Activated CD8-positive, alpha-beta memory T cell treated with anti-CD3 and anti-CD28 coated beads for 4 hours (primary cell): ENCODE data around the gene FNIP2.

Experiments
- DNase-seq, 2 donors: peaks; one replicate each; pipeline ENCODE4 v3.0.0-alpha.2; 2020; ENCODE audit warnings: low read depth in 2 of 2

Gene FNIP2

DNA sequence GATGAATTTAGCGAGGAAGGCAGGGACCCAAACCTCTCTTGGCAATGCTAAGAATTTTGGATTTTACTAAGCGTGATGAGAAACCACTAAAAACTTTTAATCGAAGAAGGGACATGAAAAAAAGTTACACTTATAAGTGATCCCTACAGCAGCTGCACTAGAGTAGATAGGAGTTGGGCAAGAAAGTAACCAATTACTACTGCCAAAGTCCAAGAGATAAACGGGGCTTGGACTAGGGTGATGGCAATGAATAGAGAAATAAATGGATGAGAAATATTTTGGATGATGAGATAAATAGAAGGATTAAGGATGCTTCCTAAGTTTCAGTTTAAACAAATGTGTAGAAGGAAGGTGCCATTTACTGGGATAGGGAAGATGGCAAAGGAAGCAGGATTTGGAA is 6.3 kb upstream of the FNIP2 start:
- no peak for DNase-seq

DNA sequence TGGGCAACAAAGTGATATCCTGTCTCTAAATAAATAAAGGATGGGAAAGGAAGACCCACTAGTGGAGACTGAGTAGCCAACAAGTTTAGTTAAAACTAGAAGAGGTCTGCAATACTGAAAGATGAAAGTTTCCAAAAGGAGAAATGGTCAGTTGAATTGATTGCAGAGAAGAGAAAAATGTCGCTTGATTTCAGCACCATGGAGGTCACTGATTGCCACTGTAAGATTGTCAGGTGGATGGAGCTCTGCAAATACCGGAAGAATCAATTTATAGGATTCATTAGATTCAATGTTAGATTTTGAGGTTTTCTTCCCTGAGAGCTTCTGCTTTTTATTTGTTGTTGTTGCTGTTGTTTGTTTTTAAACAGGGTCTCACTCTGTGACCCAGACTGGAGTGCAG is 5.4 kb upstream of the FNIP2 start:
- DNase-seq = no peak

DNA sequence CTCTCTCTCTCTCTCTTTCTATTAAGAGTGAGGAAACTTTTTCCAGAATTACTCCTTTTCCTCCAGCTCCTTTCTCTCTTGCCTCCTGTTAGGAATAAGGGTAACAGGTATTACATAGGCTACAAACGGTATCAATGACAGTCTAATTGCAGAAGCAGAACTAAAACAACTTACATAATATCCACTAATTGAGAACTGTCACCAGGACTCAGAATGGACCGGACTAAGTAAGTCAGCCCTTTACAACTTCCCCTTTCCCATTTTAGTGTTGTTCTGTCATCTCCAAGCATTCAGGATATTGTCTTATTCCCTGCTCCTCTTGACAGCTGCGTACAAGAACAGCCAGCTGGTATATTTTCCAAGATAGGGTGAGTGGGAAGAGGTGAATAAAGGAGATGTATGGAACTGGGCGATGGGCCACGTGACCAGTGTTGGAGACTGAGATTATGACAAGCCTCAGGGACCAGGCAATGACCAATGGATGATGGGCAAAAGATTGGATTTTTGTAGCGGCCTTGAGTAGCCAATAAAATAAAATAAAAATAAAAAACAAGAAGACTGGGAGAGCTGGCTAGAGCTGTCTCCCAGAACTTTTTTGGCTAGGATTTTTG is 2.3 kb upstream of the FNIP2 start:
- no peak for DNase-seq

DNA sequence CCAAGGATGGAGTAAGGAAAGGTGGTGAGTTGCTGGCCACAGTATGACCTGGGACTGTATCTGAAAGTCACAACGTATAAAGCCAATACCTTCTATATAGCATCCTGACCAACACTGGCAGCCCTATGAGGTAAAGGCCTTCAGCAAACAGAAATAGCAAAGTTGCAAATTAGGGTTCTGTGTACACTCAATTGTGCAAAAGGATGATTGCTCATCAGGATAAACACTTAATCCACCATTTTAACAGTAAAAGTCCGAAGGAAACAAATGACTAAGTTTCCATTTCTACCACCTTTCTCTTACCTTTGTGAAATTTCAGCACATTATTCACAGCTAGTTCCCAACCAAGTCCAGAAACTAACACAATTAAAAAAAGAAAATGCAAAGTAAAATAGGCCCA is 1.4 kb upstream of the FNIP2 start:
- no peak for DNase-seq

DNA sequence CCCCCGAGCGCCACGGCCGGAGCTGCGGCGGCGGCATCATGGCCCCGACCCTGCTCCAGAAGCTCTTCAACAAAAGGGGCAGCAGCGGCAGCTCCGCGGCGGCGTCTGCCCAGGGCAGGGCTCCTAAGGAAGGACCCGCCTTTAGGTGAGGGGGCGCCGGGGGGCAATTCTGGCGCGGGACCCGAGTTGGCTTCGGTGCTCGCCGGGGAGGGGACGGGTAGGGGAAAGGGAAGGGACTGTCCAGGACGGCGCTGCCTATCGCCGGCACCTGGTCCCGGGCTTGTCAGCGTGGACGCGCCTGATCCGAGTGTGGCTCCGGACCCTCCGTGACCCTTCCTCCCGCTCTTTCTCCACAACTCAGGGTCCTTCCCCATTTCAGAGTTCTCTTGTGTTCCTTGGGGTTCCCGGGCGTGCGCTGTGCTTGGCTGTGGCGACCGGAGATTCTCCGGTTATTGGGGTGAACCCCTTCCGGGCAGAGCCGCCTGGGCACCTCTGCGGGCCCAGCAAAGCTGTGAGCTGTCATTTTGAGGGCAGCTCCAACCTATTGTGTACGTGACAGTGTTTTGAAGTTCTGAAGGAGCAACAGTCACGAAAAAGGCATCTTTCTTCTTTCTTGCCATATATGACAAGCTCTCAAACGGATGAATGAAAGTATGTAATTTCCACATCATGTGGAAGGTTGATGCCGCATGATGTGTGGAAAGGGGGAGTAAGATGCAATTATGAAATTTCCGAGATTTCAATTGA is 522 bp downstream of the FNIP2 start:
- DNase-seq = peak; percentile 2 to 6

DNA sequence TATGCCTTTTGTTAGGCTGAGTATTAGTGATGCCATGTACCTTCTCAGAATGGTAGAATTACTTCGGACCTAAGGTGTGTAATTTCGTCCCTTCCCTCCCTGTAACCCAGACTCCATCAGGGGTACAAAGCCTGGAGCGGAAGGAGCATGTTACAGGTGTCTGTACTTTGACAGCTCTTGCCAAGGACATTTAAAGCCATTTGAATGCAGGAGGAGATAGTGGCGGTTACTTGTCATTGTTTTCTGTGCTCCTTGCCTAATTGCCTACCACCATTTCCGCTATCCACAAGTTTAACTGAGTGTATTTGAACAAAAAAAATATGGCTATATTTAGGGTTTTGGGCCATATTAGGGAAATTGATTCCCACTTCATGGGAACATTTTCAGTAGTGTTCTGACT is 1.8 kb downstream of the FNIP2 start:
- no peak for DNase-seq

DNA sequence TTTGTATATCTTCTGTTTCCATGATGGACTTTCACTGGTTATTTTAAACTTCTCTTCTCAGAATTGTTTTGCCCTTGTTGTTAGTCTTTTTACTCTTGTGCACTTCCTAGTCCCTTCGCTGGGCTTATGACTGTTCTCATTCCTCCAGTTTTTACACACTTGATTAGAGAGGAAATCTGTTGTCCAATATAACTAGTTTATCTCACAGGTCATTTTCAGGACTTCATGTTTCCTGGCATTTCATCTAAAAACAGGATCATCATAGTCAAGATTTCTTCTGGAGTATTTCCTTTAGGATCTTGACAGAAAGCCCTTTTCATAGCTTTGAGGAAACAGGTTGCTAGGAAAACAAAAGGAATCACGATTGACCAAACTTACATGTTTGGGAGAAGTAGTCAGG is 3.0 kb downstream of the FNIP2 start:
- no peak for DNase-seq

DNA sequence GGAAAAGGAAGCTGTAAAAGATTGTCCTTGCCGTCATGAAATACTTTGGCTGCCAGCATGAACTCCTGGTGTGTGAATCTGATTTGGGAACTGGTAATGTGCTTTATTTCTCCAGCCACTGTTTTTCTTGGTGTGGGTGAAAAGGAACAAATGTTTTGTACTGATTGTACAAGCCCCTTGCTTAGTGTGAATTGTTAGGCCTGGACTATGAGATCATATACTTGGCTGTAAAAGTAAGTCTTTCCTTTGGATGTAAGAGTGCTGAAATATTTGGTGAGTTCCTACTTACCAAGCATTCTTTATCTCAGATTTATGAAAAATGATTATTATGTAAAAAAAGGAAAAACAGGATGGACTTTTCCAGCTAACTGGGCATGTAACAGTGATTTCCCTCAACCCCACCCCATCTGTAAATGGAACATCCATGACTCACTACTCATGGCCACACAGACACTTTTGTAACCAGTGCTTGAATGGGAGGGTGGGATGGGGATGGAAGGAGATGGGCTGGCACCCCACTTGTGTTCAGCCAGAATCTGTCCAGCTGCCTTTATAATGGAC is 6.3 kb downstream of the FNIP2 start:
- DNase-seq = no peak

DNA sequence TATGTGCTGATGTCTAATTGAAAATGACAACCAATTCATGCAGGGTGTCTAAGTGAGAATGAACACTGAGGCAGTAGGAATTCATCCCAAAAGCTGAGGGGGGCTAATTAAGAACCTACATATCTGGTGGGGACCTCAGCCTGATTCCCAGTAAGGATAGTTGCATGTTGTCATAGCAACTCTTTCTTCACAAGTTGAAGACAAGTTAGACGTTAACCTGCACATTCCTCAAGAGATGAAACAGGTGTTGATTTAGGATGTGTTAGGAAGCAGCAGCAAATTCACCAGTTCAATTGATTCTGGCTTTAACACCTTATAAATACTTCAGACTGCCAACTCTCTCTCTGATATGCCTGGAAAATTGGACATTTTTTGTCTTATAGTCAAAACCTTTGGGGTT is 7.3 kb downstream of the FNIP2 start:
- no peak for DNase-seq

DNA sequence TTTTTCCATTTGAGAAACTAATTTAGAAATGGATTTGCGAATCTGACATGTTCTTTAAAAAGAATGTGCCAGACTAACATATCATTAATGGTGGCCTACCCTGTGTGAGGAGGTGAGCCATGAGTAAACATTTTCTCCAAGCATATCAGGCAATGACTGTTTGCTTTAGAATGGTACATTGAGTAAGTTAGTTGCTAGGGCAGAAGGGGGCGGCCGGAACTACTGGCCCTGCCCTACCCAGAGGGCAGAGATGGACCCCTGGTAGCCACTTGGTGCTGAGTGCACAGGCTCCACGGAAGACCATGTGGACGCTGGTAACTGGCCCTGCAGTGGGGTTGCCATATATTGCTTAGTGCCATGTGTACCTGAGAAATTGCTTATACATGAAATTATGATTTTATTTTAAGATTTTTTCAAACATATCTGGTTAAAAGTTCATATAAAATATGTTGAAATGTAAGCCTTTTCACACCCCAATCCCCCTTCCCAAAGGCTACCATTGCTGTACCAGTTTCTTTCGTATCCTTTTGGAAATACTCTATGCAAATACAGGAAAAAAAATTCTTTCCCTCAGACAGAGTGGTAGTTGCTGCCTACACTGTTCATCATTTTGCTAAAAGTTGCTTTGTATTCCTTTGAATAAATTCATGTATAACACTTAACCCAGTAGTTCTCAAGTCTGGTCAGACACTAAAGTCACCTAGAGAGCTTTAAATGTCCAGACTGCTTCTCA is 8.8 kb downstream of the FNIP2 start:
- DNase-seq = no peak

DNA sequence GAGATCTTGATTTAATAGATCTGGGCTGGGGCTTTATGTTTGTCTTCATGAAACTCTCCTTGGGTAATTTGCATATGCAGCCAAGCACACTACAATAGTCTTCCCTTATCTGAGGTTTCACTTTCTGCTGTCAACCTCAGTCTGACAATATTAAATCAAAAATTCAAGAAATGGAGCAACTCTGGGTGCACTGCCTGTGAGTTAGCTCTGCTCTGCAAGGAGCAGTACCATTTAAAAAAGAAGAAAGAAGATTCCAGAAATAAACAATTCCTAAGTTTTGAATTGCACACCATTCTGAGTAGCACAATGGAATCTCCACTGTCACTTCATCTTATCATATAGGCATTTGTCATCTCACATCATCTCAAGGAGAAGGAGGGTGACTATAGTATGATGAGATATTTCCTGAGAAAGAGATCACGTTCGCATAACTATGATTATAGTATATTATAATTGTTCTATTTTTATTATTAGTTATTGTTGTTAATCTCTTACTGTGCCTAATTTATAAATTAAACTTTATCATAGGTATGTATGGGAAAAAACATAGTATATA is 9.4 kb downstream of the FNIP2 start:
- DNase-seq = no peak

DNA sequence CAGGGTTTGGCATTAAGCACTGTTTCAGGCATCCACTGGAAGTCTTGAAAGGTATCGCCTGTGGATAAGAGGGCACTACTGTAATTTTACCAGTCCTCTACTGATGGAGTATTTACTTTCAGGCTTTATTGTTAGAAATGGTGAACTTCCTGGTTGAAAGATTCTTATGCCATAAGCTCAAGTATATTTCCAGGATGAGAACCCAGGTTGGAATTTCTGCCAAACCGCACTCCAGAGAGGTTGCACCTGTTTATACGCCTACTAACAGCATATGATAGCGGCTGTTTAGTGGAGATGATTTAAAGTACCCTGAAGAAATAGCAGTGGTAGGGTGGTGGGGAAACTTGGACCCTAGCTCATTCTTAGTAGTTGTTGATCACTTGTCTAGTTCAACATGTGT is 9.9 kb downstream of the FNIP2 start:
- DNase-seq = no peak

DNA sequence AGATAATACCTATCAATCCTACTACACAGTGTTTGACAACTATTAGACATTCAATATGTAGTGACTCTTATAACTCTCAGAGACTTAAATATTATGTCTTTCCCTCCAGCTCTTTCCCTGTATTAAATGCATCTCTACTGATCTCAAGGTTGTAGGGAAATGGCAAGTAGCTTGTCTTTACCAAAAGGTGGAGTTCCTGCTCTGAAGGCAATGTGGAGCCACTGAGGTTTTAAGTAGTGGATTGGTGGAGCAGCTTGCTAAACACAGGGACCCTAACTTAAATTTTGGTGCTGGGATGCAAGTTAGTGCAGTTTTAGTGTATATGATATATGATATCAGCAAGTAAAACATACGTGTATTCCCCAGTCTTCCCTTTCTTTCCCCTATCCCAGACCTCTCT is 13.1 kb downstream of the FNIP2 start:
- DNase-seq = no peak

DNA sequence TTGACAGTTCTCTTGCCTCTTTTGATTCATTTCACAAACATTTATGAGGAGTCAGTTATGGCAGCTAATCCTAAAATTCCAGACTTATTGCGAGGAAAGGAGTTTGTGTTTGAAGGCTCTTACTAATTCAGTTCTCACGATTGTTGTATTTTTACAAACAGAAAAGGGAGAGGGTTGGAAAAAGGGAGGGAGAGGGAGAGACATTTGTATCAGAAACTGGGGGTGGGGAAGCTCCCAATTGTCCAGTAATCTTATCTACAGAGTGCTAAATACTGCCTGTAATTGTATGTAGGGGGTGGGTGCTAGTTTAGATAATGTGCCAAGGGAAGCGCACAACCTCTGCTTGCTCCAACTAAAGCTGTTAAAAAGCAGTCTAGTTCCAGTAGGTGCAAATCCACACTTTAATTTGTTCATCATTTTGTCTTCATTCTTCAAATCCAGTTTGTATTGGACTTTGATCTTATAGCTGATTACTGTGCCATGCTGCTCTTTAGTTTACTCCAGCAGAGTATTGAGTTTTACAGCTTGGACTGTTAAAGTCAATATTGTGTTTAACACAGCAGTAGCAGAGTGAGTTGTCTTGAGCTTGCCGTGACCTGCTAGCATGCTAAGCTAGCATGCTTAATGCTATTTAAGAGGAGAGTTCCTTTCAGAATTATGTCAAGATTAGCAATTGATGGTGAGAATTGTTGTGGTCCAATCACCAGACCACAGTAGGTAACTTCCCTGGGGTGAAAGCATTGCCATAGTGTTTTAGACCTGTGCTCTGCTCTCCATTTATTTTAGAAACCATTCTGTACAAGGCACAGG is 13.9 kb downstream of the FNIP2 start:
- no peak for DNase-seq

DNA sequence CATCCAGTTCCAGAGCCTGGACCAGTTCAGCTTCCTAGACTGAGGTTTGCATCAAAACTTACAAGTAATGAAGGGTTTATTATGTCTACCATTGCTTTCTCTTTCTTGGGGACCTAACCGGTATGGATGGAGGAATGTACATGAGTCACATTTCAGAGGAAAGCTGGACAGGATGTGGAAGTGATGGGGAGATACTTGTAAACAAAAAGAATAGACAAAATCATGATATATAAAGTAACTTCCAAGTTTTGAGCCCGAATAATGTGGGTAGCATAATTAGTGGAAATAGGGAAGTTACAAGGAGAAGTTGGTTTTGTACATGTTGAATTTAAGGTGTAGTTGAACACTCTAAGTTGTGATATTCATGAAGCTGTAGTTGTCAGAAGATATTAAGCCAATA is 15.0 kb downstream of the FNIP2 start:
- no peak for DNase-seq

DNA sequence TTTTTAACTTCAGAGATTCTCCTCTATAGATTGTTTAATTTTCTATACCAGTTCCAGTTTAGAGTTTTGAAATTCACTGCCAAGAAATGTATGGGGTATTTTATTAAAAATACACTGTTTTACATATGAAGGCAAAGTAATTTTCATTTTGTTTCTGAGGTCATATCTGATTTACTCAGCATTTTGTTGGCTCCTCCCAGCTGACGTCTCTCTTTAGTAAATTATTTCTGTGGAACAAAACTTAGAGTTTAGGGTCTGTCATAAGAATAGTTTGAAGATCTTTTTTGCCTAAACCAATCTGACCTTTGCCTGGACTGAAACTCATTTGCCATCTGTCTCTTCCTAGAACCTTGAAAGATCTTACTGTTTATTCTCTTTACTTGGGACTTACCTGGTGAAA is 16.9 kb downstream of the FNIP2 start:
- DNase-seq = no peak

DNA sequence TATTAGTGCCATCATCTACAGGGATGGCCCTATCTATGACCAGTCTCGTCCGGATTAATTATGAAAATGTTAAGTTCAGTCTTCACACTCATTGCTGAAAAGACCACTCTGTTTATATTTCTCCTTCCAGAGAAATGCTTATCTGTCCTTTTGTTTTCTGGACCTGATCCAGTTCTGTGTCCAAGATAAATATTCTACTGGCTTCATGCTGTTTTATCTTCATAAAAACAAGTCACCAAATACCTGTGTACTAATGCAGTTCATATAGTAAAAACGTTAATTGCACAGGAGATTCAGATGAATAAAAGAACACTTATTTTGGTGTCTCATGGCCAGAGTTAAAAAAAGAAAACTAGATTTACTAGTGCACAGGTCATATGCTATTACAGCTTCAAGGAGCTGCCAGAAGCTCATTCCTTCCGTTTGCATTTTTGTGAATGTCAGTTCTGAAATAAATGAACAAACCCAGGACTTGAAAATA is 17.3 kb downstream of the FNIP2 start:
- DNase-seq = no peak

DNA sequence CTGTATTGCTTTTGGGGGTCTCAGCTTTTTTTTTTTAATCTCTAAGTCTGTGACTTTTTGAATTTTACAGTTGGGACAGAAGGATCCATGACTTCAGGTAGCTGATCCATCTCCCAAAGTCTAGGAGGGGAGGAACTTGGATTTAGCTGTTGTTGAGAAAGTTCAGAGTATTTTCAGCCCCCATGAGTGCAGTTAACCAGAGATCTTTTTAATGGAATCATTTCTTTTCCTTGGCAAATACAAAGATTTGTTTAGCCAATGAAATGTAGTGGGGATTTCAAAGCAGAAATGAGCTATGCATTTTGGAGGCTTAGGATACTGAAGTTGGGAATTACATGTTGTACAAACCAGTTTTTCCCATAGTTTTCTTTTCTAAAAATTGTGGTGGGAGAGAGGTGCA is 18.1 kb downstream of the FNIP2 start:
- no peak for DNase-seq

DNA sequence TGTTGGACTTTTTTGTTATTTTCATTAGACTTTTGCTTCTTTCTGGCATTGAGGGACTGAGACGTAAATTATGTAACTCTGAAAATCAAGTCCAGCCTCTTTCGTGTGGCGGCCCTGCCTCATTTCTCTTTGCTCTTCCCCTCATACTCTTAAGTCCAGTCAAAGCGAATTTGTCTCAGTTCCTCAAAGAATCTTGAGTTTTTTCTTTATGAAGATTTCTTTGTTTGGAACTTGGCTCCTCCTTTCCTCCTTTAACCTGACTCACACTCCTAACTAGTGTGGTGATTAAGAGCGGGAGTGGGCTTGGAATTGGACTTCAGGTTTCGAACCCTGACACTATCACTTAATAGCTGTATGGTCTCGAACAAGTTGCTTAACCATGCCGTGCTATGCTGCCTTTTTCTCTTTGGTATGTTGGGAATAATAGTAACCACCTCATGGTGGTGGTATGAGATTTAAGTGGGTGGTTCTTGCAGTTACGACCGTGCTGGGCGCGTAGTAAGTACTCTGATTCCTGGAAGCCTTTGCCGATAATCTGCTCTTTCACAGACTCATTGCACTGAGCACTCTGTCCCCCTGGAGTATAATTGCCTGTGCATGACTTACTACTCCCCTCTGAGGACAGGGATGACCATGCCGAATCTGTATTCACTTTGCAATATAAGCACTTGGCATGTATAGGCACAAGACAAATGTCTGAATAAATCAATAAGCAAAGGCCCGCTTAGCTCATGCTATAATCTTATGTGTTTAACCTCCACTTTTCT is 19.1 kb downstream of the FNIP2 start:
- no peak for DNase-seq

DNA sequence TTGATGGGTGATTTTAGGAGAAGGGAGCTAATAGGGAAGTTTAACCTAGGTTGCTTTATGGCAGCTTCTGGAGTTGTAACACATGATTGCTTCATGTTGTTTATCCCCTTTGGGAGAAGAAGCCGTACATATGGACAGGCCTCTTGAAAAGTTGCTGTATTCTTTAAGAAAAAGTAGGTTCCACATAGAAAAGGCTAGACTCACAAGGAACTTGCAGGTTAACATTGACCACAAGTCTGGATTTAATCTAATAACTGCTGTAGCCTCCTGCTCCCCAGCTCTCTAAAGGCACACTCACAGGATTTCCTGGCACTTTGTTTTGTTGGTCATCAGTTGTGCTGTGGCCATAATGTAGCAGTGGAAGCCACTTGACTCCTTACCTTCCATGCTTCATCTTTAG is 19.7 kb downstream of the FNIP2 start:
- DNase-seq = no peak

DNA sequence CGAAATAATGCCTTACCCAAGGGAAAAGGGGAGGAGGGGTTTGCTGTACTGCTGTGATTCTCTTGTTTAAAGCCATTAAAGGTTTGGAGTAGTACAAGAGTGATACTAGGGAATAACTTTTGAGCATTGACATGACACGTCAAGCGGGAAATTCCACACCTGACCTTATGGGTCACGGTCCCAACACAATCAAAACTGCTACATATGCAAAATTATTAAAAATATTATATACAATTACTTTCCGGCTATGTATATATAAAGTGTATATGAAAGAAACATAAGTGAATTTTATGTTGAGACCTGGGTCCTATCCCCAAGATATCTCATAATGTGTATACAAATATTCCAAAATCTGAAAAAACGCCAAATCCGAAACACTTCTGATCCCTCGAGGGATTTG is 21.0 kb downstream of the FNIP2 start:
- DNase-seq = no peak
